NCI-H2029 treated with DMSO at 0.1 percent for 48 hours (cell line): ENCODE measurements around the gene MAPKAPK2.
A peak's percentile ranks its signal among the peaks of the same experiment; 100 is the strongest.
"Not testable (repeated sequence)": the region's sequence is repeated elsewhere in the genome, so short reads cannot be mapped to it uniquely, and the experiment has no call there.

Source experiments
- DNase-seq: peaks from one replicate; lab custom pipeline; 2025; lab: John Stamatoyannopoulos, UW

The MAPKAPK2 gene

GRCh38 chr1:206684478-206685333 lies at the start of gene MAPKAPK2:
TSS of gene MAPKAPK2 (plus strand) at chr1:206684905. CDS start at chr1:206685230, 325 bp downstream.
- no peak for DNase-seq

GRCh38 chr1:206635080-206635977 lies 49.4 kb upstream of the MAPKAPK2 start, which contains the start of gene DYRK3:
TSS of gene DYRK3 (plus strand) at chr1:206635536. CDS start at chr1:206635704, 168 bp downstream.
- peak; percentile 37 for DNase-seq

- DNase-seq = no peak
Observed at GRCh38 chr1:206635978-206636345, 48.7 kb upstream of the MAPKAPK2 start.

GRCh38 chr1:206636671-206637070 lies 48.0 kb upstream of the MAPKAPK2 start:
- DNase-seq = no peak

GRCh38 chr1:206637605-206638004 lies 47.1 kb upstream of the MAPKAPK2 start:
- no peak for DNase-seq

GRCh38 chr1:206642074-206642473 lies 42.6 kb upstream of the MAPKAPK2 start:
- not testable (repeated sequence) for DNase-seq

GRCh38 chr1:206643118-206643698 lies 41.5 kb upstream of the MAPKAPK2 start:
- no peak for DNase-seq

GRCh38 chr1:206646504-206646903 lies 38.2 kb upstream of the MAPKAPK2 start:
- peak; percentile 26 for DNase-seq

GRCh38 chr1:206647224-206647623 lies 37.5 kb upstream of the MAPKAPK2 start:
- no peak for DNase-seq

GRCh38 chr1:206649261-206649921 lies 35.3 kb upstream of the MAPKAPK2 start:
- DNase-seq = no peak

GRCh38 chr1:206651014-206651413 lies 33.7 kb upstream of the MAPKAPK2 start:
- no peak for DNase-seq

- no peak for DNase-seq
Observed at GRCh38 chr1:206651958-206652890, 32.5 kb upstream of the MAPKAPK2 start.

GRCh38 chr1:206653715-206654459 lies 30.8 kb upstream of the MAPKAPK2 start:
- DNase-seq = no peak

- no peak for DNase-seq
Observed at GRCh38 chr1:206654828-206655227, 29.9 kb upstream of the MAPKAPK2 start.

GRCh38 chr1:206655471-206655882 lies 29.2 kb upstream of the MAPKAPK2 start:
- peak; percentile 34 for DNase-seq

GRCh38 chr1:206656936-206657335 lies 27.8 kb upstream of the MAPKAPK2 start:
- no peak for DNase-seq

GRCh38 chr1:206657751-206658150 lies 27.0 kb upstream of the MAPKAPK2 start:
- DNase-seq = no peak

- no peak for DNase-seq
Observed at GRCh38 chr1:206658264-206658980, 26.3 kb upstream of the MAPKAPK2 start.

GRCh38 chr1:206658981-206659273 lies 25.8 kb upstream of the MAPKAPK2 start:
- DNase-seq = no peak
